GM15510 (cell line): ENCODE measurements around the gene ULBP2.

ENCODE experiments used
- POLR2A ChIP-seq: IDR thresholded peaks from 3 replicates; pipeline ENCODE4 v1.6.1; 2011; ENCODE audit warnings: borderline replicate concordance; ENCODE audit not compliant: insufficient read length; ENCODE audit errors: extremely low read depth

ULBP2 gene

DNA sequence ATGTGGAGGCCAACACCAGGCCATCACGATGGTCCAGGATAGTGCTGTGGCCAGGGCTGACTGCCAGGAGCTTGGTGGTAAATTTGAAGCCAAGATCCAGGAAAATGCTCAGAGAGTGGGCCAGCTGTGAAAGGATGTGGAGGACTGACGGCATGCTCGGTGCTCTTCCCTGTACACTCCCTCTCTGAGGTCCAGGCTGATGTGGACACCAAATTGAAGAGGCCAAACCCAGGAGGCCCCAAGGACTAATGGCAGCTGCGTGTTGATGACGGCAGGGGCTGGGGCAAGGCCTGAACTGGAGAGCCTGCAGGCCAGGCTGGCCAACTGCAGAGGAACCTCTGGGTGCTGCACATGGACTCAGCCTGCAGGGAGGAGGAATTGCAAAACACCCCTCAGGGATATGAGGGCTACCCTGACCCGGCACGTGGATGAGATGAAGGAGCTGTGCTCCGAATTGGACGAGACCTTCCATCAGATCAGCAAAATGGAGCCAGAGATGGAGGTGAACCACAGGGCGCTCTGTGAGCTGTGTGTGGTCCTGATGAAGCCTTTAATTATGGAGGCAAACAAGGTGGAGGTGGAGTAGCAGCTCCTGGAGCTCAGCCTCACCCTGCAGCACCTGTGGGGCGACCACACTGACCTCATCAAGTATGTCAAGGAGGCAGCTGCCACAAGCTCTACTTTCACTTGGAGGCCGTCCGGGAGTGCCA is 37.0 kb upstream of the ULBP2 start:
- no peak for TF ChIP-seq POLR2A

DNA sequence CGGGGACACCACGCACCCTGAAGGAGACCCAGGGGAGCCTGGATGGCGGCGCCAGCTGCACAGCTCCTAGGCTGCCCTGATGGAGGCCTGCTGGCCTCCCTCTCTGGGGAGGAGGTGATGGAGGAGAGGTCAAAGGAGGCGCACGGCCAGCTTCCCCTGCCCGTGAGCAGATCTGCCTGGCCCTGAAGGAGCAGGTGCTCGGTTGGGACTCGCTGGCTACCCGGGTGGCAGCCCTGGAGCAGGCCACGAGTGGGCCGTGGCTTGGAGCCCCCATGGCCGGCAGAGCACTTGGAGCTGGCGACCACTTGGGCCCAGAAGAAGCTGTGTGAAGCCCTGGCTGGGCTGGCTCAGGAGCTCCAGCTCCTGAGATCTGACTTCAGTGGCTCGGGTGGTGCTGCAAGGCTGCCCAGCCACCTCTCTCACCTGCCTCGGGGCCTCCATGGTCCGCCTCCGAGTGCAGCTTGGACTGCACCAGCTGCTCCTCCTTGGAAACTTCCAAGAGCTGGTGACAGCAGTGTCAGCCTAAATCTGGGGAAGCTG is 36.4 kb upstream of the ULBP2 start:
- TF ChIP-seq POLR2A, result no peak

DNA sequence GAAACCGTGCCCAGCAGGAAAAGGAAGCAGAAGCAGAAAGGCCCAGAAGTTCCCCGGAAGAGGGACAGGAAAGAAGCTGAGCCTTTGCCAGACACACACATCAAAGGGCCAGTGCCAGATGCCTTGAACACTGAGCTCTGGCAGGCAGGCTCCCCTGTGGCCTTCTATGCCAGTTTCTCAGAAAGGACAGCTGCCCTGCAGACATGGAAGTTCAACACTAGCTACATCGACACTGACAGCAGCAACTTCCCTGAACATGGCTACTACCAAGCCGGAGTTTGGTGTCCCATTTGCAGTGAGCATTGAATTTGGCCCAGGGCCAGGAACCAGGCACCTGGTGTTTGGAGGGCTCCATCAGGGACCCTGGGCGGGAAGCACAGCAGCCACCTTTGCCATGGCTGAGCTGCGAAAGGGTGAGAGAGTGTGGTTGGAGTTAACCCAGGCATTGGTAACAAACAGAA is 35.9 kb upstream of the ULBP2 start:
- TF ChIP-seq POLR2A, result no peak

DNA sequence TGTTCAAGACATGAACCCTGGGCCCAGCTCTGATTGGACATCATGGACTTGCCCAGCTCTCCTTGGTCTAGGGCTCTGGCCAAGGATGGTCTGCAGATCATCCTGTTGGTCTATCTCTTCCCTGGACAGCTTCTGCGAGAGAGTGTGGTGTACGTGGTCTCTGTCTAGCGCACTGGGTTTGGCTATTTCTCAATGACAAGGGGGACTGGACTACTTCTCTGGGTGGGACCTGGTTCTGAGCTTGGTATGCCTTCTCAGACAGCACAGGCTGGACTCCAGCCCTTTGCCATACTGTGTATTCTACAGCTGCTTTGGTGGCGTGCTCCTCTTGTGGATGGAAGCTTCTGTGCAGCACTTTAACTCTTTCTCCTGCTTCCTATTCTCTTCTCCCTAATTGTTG is 35.4 kb upstream of the ULBP2 start:
- no peak for TF ChIP-seq POLR2A

DNA sequence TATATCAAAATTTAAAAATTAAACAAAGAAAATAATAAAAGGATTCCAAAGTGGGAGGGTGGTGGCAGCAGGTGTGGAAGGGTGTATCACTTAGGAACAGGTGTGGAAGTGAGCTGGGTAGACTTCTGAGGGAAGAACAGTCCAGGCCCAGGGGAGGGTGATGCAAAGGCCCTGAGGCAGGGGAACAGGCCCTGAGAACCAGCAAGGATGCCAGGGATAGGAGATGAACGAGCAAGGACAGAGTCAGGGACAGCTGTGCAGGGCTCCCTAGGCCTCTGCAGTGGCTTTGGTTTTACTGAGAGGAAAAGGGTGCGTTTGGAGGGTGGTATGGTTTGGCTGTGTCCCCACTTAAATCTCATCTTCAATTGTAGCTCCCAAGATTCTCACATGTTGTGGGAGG is 34.5 kb upstream of the ULBP2 start:
- no peak for TF ChIP-seq POLR2A

DNA sequence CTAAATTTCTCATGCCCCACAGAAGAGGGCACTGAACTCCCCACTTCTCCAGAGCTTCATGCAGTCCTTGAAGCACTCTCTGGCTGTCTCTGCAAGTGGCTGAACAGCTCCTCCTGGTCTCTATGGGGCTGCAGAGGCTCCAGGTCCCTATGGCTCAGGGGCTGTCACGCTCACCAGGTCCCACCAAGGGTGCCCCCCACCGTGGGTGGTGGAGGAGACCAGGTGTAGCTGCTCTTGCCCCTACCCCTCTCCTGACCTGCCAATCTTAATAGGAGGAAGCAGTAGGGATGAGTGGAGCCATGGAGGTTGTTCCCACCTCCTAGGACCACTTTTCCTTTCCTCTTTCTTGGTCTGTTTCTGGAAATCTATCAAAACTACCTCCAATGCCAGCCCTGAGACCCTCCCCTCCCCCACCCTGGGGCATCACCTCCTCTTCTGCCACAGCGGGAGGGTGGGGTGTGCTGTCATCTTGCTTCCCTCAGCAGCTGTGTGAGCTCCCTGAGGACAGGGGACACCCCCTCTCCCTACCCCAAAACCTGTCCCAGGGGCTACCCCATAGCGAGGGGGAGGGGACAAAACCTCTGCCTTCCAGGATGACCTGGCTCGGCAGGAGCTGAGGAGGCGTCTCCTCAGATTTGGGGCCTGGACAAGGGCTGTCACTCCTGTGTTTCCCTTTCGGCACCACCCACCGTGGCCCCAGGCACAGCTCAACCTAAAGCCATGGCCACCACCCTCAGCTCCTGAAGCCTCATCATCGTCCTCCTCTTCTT is 31.9 kb upstream of the ULBP2 start:
- TF ChIP-seq POLR2A, result no peak

DNA sequence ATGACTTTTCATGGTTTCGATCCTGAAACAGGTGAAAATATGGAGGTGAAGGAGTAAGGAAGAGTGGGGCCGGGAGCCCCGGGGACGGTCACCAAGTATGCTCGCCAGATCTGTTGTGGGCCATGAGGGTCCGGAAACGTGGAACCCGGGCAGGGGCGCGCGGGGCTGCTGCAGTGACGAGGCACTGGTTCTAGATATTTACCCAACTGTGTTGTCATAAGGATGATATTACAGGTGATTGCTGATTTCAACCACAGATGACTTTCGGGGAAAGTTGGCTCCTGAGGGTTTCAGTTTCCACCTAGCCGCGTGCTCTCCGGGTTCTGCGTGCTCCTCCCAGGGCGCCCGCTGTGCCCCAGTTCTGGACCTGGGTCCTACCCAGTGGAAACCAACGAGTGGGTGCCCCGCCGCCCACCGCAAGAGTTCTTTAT is 31.1 kb upstream of the ULBP2 start:
- no peak for TF ChIP-seq POLR2A

DNA sequence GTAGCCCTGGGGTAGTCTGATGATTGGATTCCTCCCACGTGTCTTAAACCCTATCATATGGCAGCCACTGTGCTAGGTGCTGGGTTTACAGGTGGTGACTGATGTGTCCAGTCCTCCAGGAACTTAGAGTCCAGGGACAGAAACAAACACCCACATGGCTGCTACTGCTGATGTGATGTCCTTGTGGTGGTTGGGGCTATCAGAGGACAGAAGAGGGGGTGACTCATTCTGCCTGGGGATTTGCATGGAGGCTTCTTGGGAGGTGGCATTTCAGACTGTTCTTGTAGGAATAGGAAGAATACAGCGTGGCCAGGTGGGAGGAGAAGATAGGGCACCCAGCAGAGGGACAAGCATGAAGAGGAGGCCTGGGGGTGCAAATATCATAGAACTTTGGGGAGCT is 28.7 kb upstream of the ULBP2 start:
- TF ChIP-seq POLR2A, result no peak

DNA sequence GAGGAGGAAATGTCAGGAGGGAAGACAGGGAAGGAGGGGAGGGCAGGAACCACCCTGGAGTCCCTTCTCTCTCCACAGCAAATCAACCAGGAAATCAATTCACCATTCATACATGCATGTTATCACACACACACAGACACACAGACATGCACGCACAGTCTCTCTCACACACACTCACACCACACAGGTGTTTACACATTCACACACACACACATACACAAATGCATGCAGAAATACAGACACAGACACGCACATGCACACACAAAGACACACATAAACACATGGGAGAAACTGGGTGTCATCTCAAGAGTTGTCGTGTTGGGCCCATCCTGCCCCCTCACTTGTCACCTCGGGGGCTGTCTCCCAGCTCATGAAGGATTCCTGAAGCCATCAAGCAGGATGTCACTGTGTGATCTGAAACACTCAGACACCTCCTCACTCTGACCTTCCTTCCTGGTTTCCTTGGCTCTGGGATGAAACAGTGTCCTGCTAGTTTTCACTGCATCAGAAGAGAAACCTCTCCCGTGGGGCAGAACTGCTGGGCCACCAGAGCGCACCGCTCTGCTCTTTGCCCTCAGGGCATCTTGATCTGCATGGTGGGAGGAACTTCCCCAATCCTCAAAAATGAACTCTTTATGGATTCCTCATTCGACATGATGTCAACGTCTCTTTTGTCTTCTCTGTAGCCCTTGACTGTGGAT is 28.1 kb upstream of the ULBP2 start:
- TF ChIP-seq POLR2A, result no peak

DNA sequence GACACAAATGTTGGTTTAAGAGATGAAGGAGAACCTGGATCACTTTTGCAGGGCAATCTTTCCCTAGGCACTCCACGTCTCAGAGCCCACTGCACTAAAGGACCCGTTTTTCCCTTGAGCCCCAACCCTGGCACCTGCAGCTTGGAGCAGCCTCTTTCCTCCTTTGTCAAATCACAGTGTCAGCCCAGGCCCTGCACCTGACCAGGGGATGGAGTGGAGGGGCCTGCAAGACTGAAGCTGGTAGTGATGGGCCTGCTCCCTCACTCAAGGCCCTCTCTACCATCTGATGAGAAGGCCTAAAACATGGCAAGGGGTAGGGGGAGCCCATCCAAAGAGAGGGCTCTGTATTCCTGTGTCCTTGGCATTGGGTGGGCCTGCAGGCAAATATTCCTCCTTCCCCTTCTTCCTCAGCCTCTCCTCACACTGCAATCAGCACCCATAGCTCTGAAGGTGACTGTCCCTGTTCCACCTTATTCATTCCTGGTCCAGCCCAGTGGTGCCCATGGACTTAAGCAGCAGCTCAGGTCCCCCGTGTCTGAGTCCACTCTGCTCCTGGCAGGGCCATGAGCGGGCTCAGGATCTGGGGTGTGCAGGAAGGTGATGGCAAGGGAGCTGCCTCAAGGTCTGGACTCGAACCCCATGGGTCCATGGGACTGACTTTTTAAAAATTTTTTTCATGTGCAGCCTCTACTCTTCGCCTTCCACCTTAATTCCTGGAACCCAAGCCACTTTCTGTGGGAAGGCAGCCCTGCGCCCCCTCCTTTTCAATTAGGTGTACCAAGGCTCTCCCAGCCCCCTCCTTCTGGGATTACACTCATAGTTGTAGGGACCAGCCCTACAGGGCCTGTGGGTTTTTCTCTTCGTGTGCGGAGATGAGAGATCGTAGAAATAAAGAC is 25.6 kb upstream of the ULBP2 start:
- TF ChIP-seq POLR2A, result no peak

DNA sequence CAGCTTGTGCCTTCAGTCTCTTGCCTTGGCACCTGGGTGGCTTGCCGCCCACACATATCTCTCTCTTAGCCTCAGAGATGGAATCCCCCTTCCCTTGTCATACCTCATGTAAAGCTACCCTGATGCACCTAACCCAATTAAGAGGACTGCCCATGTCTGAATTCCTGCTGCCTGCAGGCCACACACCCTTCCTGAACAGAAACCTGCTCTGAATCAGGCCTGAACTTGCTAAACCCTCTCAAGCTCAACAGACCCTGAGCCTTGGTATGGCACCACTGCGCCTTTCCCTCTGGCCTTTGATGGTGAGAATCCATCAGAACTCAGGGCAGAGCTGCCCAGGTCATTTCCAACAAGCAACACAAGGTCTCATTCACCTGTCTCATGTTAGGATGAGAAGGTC is 24.1 kb upstream of the ULBP2 start:
- TF ChIP-seq POLR2A, result no peak

DNA sequence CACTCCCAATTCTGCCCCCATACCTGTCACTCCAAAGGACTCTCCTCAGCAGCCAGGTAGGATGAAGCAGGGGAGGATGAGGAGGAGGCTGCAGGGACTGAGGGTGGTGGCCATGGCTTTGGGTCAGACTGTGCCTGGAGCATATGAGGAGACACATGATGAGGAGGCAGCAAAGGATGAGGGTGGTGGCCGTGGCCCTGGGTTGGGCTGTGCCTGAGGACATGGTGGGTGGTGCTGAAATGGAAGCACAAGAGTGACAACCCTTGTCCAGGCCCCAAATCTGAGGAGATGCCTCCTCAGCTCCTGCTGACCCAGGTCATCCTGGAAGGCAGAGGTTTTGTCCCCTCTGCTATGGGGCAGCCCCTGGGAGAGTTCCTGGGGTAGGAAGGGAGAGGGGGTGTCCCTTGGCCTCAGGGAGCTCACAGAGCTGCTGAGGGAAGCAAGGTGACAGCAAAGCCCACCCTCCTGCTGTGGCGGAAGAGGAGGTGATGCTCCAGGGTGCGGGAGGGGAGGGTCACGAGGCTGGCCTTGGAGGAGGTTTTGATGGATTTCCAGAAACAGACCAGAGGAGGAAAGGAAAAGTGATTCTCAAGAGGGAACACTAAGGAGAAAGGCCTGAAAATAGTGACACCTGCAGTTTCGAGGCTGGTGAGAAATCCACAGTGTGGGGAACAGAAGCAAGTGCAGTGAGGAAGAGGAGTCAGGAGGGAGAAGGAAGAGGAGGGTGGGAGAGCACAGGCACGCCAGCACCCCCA is 23.5 kb upstream of the ULBP2 start:
- TF ChIP-seq POLR2A, result no peak

DNA sequence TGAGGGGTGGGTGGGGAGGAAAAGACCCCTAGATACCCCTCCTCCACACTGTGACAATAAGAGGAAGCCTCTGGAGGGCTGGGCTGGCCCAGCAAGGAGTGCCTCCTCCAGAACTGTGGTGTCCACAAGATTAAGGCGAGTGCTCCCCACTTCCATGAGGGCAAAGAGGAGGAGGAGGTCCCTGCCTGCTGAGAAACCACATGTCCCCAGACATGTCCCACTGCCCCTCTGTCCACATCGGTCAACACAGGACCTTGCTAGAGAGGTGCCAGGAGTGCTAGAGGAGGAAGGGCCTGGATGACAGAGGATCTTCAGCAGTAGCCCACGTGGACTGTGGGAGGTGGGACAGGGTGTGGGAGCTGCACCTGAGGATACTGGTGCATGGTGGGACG is 22.0 kb upstream of the ULBP2 start:
- no peak for TF ChIP-seq POLR2A
